ENCODE measurements around the gene DDX3X.

DNA sequence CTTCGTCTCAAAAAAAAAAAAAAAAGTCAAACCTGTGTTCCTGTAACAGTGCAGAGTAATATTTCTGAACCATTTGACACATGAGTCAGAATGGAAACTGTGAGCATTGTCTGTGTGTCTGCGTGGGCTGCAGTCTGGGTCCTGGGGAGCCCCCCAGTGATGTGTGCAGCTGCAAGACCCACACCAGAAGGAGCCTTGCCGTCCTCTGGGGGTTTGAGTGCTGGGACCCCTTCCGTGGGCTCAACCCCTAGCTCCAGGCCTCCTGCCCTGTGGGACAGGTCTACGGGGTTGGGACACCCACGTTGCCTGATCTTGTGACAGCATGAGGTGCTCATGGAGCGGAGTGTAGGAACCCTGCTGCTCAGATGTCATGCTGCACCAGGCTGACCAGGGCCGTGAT lies 43.7 kb downstream of the DDX3X start:
- TF ChIP-seq RAD21 (IDR thresholded peaks at IDR 0.05; ENCODE audit: low read depth) (no peak), EP300 (IDR thresholded peaks at IDR 0.05; ENCODE audit: borderline replicate concordance) (no peak), FOXM1 (IDR thresholded peaks at IDR 0.05; ENCODE audit: borderline replicate concordance, low read depth) (no peak), TAF1 (IDR thresholded peaks at IDR 0.05; ENCODE audit: low read depth) (no peak), YY1 (IDR thresholded peaks at IDR 0.05; ENCODE audit: low read depth) (no peak), EGR1 (IDR thresholded peaks at IDR 0.05) (no peak), NFIC (IDR thresholded peaks at IDR 0.05) (no peak), CREB1 (IDR thresholded peaks at IDR 0.05; ENCODE audit: low read depth) (no peak), TEAD4 (IDR thresholded peaks at IDR 0.05) (no peak), CEBPB (IDR thresholded peaks at IDR 0.05) (no peak), TCF12 (IDR thresholded peaks at IDR 0.05; ENCODE audit: low read depth) (no peak)
- TF ChIP-seq, protein P1, sequence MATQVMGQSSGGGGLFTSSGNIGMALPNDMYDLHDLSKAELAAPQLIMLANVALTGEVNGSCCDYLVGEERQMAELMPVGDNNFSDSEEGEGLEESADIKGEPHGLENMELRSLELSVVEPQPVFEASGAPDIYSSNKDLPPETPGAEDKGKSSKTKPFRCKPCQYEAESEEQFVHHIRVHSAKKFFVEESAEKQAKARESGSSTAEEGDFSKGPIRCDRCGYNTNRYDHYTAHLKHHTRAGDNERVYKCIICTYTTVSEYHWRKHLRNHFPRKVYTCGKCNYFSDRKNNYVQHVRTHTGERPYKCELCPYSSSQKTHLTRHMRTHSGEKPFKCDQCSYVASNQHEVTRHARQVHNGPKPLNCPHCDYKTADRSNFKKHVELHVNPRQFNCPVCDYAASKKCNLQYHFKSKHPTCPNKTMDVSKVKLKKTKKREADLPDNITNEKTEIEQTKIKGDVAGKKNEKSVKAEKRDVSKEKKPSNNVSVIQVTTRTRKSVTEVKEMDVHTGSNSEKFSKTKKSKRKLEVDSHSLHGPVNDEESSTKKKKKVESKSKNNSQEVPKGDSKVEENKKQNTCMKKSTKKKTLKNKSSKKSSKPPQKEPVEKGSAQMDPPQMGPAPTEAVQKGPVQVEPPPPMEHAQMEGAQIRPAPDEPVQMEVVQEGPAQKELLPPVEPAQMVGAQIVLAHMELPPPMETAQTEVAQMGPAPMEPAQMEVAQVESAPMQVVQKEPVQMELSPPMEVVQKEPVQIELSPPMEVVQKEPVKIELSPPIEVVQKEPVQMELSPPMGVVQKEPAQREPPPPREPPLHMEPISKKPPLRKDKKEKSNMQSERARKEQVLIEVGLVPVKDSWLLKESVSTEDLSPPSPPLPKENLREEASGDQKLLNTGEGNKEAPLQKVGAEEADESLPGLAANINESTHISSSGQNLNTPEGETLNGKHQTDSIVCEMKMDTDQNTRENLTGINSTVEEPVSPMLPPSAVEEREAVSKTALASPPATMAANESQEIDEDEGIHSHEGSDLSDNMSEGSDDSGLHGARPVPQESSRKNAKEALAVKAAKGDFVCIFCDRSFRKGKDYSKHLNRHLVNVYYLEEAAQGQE (IDR thresholded peaks at IDR 0.05; ENCODE audit: low read depth) = no peak
- TF ChIP-seq, protein P2, sequence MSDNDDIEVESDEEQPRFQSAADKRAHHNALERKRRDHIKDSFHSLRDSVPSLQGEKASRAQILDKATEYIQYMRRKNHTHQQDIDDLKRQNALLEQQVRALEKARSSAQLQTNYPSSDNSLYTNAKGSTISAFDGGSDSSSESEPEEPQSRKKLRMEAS (IDR thresholded peaks at IDR 0.05) = no peak

Measured in Ishikawa (cell line).